BJ (cell line): Measurements from ENCODE around the gene ZRSR2. TPM values are rescaled to one million over a fixed set of nuclear protein-coding genes. Genes with fewer than 3 reads are reported as not detected.

Experiments
- CTCF ChIA-PET: fragments of 350-600 bp; formaldehyde crosslinking; extraction: SDS; loops from one replicate; lab custom pipeline; 2021; ENCODE audit warnings: antibody characterized with exemption, inconsistent platforms; lab: Yijun Ruan, JAX
- POLR2A ChIA-PET: fragments of 300-600 bp; sonication (Branson Sonifier 250); formaldehyde crosslinking; extraction: SDS; loops from one replicate; lab custom pipeline; 2021; ENCODE audit warnings: antibody characterized with exemption; lab: Charles Lee
- DNase-seq: peaks from one replicate; pipeline ENCODE4 v3.0.0-alpha.2; 2011; ENCODE audit warnings: low read depth
- H3K27me3 ChIP-seq: 2 replicates; pipeline ENCODE4 v1.6.0; 2011; ENCODE audit warnings: low read length; ENCODE audit not compliant: control insufficient read depth, insufficient read depth
- H3K36me3 ChIP-seq: 2 replicates; pipeline ENCODE4 v1.5.1; 2011; ENCODE audit warnings: low read length; ENCODE audit not compliant: control insufficient read depth, insufficient read depth
- H3K4me3 ChIP-seq: 2 replicates; pipeline ENCODE4 v1.5.1; 2011; ENCODE audit warnings: low read depth, mild to moderate bottlenecking, control low read depth, low read length
- polyA plus RNA-seq: library from polyadenylated mRNA; depleted of rRNA; stranded (reverse); fragments of >200 nt; gene quantifications from 2 replicates; pipeline ENCODE4 v1.2.3, GENCODE V29; 2011
- TF ChIP-seq, protein P1 (sequence below): IDR thresholded peaks from 2 replicates; pipeline ENCODE4 v1.5.1; 2011; ENCODE audit warnings: low read depth, mild to moderate bottlenecking, control low read depth, inconsistent platforms, low read length, moderate library complexity; ENCODE audit not compliant: insufficient read depth

Gene ZRSR2
- polyA plus RNA-seq, 1 experiment: 2.9 TPM

DNA sequence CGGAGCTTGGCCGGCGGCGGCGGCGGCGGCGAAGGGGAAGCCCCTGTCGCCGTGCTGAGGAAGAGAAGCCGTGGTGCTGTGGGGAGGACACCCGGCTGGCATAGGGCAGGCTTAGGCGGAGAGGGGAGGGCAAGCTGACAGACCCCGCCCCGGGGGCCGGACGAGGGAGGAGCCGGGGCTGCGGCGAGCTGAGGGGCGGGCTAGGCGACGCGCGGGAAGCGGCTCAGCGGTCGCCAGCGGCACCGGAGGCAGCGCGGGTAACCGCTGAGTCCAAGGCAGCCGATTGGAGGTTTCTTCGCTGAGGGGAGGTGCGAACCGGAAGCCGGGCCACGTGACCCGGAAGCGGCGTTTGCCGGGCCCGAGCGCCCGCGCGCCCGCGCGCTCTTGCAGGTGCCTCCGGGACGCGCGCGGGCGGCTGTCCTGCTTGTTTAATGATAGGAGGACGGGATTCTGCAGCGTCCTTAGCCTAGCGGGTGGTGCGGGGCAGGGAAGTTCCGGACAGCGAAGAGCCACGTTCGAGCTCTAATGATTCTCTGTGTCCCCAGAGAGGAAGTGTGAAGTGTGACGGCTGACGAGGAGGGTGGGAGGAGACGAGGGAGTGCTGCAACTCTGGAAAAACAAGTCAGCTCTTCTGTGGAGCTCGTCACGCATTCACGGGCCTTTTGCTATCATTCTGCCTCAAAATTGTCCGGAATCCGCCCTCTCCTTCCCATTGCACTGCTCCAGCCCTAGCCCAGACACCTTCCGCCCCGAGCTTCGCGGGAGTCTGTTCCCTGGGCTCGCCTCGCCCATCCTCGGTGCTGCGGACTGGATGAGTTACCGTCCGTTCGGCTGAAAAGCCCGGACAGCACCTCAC lies 64.7 kb downstream of the ZRSR2 start, which contains the start of gene AP1S2:
AP1S2 (minus strand) TSS at position 102 of the 856 bp plus-strand sequence. CDS start 2,289 bp downstream, outside the sequence.
- Histone ChIP-seq H3K4me3 (peak within 1 kb of the TSS; percentile 67), H3K27me3 (no peaks in the 10 kb centered on the region), H3K36me3 (no peaks in the 10 kb centered on the region)
- DNase-seq: peak; percentile 63
- ChIA-PET POLR2A (no interaction called here), CTCF (interaction anchor here (1.0 kb wide), 1 partner anchor 231 kb away, joined by 3 read pairs; no protein-coding TSS in a partner anchor)
- TF ChIP-seq, protein P1, sequence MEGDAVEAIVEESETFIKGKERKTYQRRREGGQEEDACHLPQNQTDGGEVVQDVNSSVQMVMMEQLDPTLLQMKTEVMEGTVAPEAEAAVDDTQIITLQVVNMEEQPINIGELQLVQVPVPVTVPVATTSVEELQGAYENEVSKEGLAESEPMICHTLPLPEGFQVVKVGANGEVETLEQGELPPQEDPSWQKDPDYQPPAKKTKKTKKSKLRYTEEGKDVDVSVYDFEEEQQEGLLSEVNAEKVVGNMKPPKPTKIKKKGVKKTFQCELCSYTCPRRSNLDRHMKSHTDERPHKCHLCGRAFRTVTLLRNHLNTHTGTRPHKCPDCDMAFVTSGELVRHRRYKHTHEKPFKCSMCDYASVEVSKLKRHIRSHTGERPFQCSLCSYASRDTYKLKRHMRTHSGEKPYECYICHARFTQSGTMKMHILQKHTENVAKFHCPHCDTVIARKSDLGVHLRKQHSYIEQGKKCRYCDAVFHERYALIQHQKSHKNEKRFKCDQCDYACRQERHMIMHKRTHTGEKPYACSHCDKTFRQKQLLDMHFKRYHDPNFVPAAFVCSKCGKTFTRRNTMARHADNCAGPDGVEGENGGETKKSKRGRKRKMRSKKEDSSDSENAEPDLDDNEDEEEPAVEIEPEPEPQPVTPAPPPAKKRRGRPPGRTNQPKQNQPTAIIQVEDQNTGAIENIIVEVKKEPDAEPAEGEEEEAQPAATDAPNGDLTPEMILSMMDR: no peak

DNA sequence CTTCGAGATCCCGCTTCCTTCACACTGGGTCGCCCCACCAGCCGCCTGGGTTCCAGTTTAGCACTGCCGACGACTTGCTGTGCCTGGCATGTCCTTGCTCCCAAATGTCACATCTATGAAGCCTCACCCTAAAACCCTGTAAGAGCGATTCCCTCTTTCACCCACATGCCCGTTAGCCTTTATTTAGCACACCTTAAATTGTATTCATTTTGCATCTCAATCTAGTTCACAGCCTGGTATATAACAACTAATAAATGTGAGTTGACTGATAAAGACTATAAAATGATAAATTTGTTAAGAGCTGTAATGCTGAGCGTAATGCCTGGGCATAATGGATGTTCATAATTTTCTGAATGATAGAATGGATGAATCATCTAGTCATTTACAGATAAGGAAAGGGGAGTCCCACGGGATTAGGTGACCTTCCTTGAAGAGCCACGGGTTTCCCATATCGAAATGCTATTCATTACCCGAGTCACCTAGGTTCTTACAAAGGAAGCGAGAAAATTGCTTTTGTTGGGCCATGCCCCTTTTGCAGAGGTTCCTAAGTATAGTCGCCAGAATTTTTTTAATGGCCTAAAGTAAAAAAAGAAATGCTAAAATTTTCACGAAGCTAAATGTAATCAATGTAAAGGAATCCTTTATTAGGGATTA lies 65.4 kb downstream of the ZRSR2 start:
- H3K36me3 ChIP-seq: no peaks in the 10 kb centered on the region
- POLR2A ChIA-PET: no interaction called here
- CTCF ChIA-PET: no interaction called here
- peak overlapping the region; percentile 60 for H3K4me3 ChIP-seq
- H3K27me3 ChIP-seq: no peaks in the 10 kb centered on the region
- DNase-seq: no peak
- TF ChIP-seq, protein P1: no peak

DNA sequence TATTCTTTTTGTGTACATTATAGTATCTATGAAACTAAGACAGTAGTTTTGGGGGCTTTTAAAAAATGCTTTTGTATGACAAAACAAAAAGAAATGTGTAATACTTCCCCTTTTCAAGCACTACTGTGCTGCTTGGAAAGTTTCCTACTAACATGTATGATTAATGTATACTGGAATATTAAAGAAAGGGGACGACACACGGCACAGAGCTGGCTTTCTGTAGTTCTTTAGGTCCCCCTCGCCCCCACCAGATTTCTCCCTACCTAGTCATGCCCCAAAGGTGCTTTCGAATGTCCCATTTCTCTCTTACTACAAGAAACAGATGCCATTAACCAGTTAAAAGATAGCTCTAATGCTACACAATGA lies 65.9 kb downstream of the ZRSR2 start:
- DNase-seq: no peak
- TF ChIP-seq, protein P1: no peak
- no peaks in the 10 kb centered on the region; the same call in 1 of the 2 replicates for H3K27me3 ChIP-seq
- no peak overlapping the region for H3K4me3 ChIP-seq
- POLR2A ChIA-PET: no interaction called here
- CTCF ChIA-PET: no interaction called here
- no peaks in the 10 kb centered on the region for H3K36me3 ChIP-seq

DNA sequence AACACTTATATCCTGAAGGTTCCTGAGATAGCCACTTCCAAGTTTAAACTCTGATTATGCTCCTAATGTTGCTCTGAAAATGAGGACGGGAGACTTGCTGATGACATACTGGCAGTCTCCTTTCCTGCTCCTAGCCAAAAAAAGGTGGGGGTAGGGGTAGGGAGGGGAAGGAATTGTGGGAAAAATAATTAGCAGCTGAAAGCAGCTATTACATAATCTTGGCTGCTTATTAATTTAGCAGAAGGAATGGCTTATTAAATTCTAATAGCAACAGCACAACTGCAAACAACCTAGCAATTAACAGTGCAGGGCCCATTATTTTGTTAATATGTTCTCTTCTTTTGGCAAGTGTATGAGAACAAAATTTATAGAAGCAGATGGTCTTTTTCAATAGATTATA lies 66.4 kb downstream of the ZRSR2 start:
- POLR2A ChIA-PET: no interaction called here
- TF ChIP-seq, protein P1: no peak
- Histone ChIP-seq H3K27me3 (no peaks in the 10 kb centered on the region; the same call in 1 of the 2 replicates), H3K4me3 (no peak overlapping the region), H3K36me3 (no peaks in the 10 kb centered on the region)
- CTCF ChIA-PET: no interaction called here
- no peak for DNase-seq

DNA sequence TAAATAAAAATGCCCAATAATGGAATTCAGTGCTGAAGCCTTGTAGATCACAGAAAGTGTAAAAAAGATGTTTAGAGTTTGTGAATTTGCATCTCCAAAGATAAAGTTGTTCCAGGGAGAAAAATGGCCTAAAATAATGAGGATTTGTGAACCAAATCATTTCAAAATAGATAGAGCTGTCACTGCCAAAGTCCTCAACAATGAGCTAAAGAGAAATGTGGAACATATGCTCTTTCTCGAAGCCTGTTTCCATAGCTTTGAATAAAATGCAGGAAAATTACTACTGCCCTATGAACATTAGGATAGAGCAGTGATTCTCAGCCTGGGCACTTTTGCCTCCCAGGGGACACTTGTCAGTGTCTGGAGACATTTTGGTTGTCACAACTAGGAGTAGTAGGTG lies 67.8 kb downstream of the ZRSR2 start:
- CTCF ChIA-PET: no interaction called here
- TF ChIP-seq, protein P1: no peak
- no peak overlapping the region for H3K4me3 ChIP-seq
- no peaks in the 10 kb centered on the region; the same call in 1 of the 2 replicates for H3K27me3 ChIP-seq
- no peak for DNase-seq
- H3K36me3 ChIP-seq: no peaks in the 10 kb centered on the region
- POLR2A ChIA-PET: no interaction called here
